ENCODE results near the gene SLX4. TPM values are rescaled to one million over a fixed set of nuclear protein-coding genes. Genes with fewer than 3 reads are reported as not detected.

SLX4 gene
- total RNA-seq, 1 experiment from 2014 or later: 7.0 TPM

DNA sequence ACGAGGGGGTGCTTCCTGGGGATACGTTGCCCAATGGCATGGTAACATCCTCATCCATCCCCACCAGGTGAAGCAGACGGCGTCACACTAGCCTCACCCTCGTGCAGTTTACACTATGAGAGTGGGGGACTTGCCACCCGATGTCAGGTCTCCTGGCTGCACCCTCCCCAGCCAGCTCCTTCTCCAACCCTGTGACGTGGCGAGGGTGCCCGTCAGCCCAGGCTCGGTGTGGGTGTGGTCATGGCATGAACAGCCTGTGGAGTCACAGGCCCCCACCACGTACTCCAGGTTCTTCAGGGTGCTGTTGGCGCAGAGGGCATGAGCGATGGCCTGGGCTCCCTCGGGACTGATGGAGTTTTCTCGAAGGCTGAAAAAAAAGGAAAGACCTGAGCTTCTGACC is 62.5 kb downstream of the SLX4 start:
- RAD21 ChIA-PET (ENCODE audit: low non-redundant PET in 1 of 2, low total read pairs in 2 of 2, uncharacterized antibody in 2 of 2, unreplicated experiment in 2 of 2): no interaction called here
- BruUV-seq (replicated peaks): no TSS peak
- no peaks in the 10 kb centered on the region for H3K4me1 ChIP-seq (ENCODE audit: control insufficient read depth in 1 of 2, insufficient read depth in 2 of 2, low read length in 2 of 2)

DNA sequence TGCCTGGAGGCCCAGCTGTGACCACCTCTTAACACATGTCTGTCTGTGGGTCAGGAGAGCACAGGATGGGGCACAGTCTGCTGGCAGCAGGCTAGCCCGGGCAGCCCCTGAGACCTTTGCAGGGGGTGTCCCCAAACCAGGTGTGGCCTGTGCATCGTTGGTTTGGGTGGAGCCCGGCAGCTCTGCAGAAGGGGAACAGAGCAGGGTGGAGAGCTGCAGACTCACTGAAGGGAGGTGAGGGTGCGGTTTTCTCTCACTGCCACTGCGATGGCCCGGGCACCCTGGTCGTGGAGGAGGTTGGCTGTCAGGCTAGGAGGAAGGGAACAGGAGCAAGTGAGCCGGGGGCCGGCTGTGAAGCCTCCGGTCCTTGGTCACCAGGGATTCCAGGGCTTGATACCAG is 63.0 kb downstream of the SLX4 start:
- Histone ChIP-seq H3K9me2 (ENCODE audit: insufficient read depth) (no peaks in the 10 kb centered on the region), H3K79me2 (ENCODE audit: insufficient read depth, low read length) (no peaks in the 10 kb centered on the region), H3K4me2 (ENCODE audit: low read length) (no peak overlapping the region), H3K9me3 (ENCODE audit: control insufficient read depth in 1 of 2, insufficient read depth in 1 of 2, low read depth in 1 of 2, low read length in 2 of 2) (no peaks in the 10 kb centered on the region), H3K27me3 (ENCODE audit: insufficient read depth, low read length) (no peaks in the 10 kb centered on the region), H4K20me1 (ENCODE audit: insufficient read depth) (no peaks in the 10 kb centered on the region), H3K36me3 (ENCODE audit: control insufficient read depth in 1 of 2, insufficient read depth in 2 of 2, low read length in 2 of 2) (no peaks in the 10 kb centered on the region), H3K9ac (ENCODE audit: low read length) (no peak overlapping the region), H3K4me1 (ENCODE audit: control insufficient read depth in 1 of 2, insufficient read depth in 2 of 2, low read length in 2 of 2) (no peaks in the 10 kb centered on the region), H2AFZ (ENCODE audit: low read depth, low read length, poor library complexity, severe bottlenecking) (no peak overlapping the region), H3K27ac (ENCODE audit: low read depth, low read length) (no peak overlapping the region), H3K4me3 (replicated peaks in 1 of 2; ENCODE audit: low read depth in 1 of 2, low read length in 2 of 2) (no peak overlapping the region)
- ChIA-PET RAD21 (ENCODE audit: low non-redundant PET in 1 of 2, low total read pairs in 2 of 2, uncharacterized antibody in 2 of 2, unreplicated experiment in 2 of 2) (no interaction called here), CTCF (no interaction called here), POLR2A (no interaction called here)
- ATAC-seq (no peak), DNase-seq (ENCODE audit: low read depth, low spot score) (no peak)
- BruUV-seq (replicated peaks): no TSS peak
- intact Hi-C loops (cut with micrococcal nuclease): no loop called here
- TF ChIP-seq ELF1 (IDR thresholded peaks at IDR 0.05; ENCODE audit: borderline replicate concordance, low read depth): no peak
- no peak for TF ChIP-seq FOSL1 (IDR thresholded peaks at IDR 0.05; ENCODE audit: low read depth)
- no peak for TF ChIP-seq SIN3A (IDR thresholded peaks at IDR 0.05; ENCODE audit: low read depth)
- TF ChIP-seq SP1 (IDR thresholded peaks at IDR 0.05; ENCODE audit: low read depth): no peak
- no peak for TF ChIP-seq SRF (IDR thresholded peaks at IDR 0.05; ENCODE audit: low read depth)
- TF ChIP-seq, protein P1, sequence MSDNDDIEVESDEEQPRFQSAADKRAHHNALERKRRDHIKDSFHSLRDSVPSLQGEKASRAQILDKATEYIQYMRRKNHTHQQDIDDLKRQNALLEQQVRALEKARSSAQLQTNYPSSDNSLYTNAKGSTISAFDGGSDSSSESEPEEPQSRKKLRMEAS (IDR thresholded peaks at IDR 0.05): no peak
- no peak for TF ChIP-seq POLR2A (IDR thresholded peaks at IDR 0.05; ENCODE audit: borderline replicate concordance, extremely low read depth, insufficient read depth, insufficient read length)

More for the DNA sequence above, 62.5 kb downstream of the SLX4 start:
- POLR2A ChIA-PET: no interaction called here
- Histone ChIP-seq H3K27me3 (ENCODE audit: insufficient read depth, low read length) (no peaks in the 10 kb centered on the region), H3K79me2 (ENCODE audit: insufficient read depth, low read length) (no peaks in the 10 kb centered on the region), H3K9me2 (ENCODE audit: insufficient read depth) (no peaks in the 10 kb centered on the region), H3K36me3 (ENCODE audit: control insufficient read depth in 1 of 2, insufficient read depth in 2 of 2, low read length in 2 of 2) (no peaks in the 10 kb centered on the region), H3K4me3 (replicated peaks in 1 of 2; ENCODE audit: low read depth in 1 of 2, low read length in 2 of 2) (no peak overlapping the region), H4K20me1 (ENCODE audit: insufficient read depth) (no peaks in the 10 kb centered on the region), H3K27ac (ENCODE audit: low read depth, low read length) (no peak overlapping the region), H3K9ac (ENCODE audit: low read length) (no peak overlapping the region), H3K4me2 (ENCODE audit: low read length) (no peak overlapping the region), H3K9me3 (ENCODE audit: control insufficient read depth in 1 of 2, insufficient read depth in 1 of 2, low read depth in 1 of 2, low read length in 2 of 2) (no peaks in the 10 kb centered on the region), H2AFZ (ENCODE audit: low read depth, low read length, poor library complexity, severe bottlenecking) (no peak overlapping the region)
- ATAC-seq: no peak
- TF ChIP-seq EGR1 (IDR thresholded peaks at IDR 0.05; ENCODE audit: low read depth): no peak
- TF ChIP-seq, protein P2, sequence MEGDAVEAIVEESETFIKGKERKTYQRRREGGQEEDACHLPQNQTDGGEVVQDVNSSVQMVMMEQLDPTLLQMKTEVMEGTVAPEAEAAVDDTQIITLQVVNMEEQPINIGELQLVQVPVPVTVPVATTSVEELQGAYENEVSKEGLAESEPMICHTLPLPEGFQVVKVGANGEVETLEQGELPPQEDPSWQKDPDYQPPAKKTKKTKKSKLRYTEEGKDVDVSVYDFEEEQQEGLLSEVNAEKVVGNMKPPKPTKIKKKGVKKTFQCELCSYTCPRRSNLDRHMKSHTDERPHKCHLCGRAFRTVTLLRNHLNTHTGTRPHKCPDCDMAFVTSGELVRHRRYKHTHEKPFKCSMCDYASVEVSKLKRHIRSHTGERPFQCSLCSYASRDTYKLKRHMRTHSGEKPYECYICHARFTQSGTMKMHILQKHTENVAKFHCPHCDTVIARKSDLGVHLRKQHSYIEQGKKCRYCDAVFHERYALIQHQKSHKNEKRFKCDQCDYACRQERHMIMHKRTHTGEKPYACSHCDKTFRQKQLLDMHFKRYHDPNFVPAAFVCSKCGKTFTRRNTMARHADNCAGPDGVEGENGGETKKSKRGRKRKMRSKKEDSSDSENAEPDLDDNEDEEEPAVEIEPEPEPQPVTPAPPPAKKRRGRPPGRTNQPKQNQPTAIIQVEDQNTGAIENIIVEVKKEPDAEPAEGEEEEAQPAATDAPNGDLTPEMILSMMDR (IDR thresholded peaks at IDR 0.05 in 2 of 3, conservative IDR thresholded peaks at IDR 0.05 in 1 of 3; ENCODE audit: borderline replicate concordance in 1 of 3, insufficient read depth in 1 of 3, low read depth in 2 of 3, low read length in 2 of 3): no peak
- TF ChIP-seq SP1 (IDR thresholded peaks at IDR 0.05; ENCODE audit: low read depth): no peak
- TF ChIP-seq SIN3A (IDR thresholded peaks at IDR 0.05; ENCODE audit: low read depth): no peak
- DNase-seq (ENCODE audit: low read depth, low spot score): no peak
- CTCF ChIA-PET: no interaction called here
- intact Hi-C loops (cut with micrococcal nuclease): no loop called here
